HepG2 (cell line): ENCODE results near the gene RAB22A.

ENCODE experiments used
- TF ChIP-seq, protein P1 (sequence below): sonication (generic); formaldehyde crosslinking; IDR thresholded peaks from 2 replicates; pipeline ENCODE4 v1.4.0; 2020; ENCODE audit warnings: missing genetic modification reagents, low read depth, mild to moderate bottlenecking, borderline replicate concordance
- TF ChIP-seq, protein P2 (sequence below): sonication (generic); formaldehyde crosslinking; IDR thresholded peaks from 2 replicates; pipeline ENCODE4 v1.5.0; 2020; ENCODE audit warnings: mild to moderate bottlenecking, missing genetic modification reagents, moderate library complexity

DNA sequence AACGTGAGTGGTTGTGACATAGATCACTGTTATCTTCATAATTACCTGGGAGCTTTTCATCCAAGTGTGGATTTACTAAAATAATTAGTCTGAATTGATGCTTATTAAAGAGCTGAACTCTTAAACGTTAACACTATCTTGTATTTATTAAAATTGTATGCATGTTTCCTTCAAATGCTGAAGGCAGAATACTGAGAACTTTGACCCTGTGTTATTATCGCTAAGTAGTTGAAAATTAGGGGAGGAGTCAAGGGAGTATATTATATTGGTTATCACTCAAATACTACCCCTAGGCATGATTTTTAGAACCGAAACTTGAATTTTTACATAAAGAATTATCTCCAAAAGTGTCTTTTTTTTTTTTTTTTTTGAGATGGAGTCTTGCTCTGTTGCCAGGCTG is 85.3 kb downstream of the RAB22A start:
- TF ChIP-seq, protein P1, sequence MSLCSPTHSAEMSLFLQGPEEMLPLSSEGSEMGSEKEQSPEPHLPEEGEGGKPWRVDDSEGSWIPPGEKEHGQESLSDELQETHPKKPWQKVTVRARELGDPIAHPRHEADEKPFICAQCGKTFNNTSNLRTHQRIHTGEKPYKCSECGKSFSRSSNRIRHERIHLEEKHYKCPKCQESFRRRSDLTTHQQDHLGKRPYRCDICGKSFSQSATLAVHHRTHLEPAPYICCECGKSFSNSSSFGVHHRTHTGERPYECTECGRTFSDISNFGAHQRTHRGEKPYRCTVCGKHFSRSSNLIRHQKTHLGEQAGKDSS: no peak
- TF ChIP-seq, protein P2, sequence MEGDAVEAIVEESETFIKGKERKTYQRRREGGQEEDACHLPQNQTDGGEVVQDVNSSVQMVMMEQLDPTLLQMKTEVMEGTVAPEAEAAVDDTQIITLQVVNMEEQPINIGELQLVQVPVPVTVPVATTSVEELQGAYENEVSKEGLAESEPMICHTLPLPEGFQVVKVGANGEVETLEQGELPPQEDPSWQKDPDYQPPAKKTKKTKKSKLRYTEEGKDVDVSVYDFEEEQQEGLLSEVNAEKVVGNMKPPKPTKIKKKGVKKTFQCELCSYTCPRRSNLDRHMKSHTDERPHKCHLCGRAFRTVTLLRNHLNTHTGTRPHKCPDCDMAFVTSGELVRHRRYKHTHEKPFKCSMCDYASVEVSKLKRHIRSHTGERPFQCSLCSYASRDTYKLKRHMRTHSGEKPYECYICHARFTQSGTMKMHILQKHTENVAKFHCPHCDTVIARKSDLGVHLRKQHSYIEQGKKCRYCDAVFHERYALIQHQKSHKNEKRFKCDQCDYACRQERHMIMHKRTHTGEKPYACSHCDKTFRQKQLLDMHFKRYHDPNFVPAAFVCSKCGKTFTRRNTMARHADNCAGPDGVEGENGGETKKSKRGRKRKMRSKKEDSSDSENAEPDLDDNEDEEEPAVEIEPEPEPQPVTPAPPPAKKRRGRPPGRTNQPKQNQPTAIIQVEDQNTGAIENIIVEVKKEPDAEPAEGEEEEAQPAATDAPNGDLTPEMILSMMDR (CRISPR knock-in tag): no peak
